GM12891 (cell line): Measurements from ENCODE around the gene CD2.

Experiments
- POLR2A ChIP-seq: IDR thresholded peaks from 2 replicates; pipeline ENCODE4 v1.6.1; 2011; ENCODE audit warnings: low read depth, low read length, control low read depth
- POLR2AphosphoS5 ChIP-seq: IDR thresholded peaks from 2 replicates; pipeline ENCODE4 v1.6.1; 2011; ENCODE audit warnings: low read depth, low read length, control low read depth

DNA sequence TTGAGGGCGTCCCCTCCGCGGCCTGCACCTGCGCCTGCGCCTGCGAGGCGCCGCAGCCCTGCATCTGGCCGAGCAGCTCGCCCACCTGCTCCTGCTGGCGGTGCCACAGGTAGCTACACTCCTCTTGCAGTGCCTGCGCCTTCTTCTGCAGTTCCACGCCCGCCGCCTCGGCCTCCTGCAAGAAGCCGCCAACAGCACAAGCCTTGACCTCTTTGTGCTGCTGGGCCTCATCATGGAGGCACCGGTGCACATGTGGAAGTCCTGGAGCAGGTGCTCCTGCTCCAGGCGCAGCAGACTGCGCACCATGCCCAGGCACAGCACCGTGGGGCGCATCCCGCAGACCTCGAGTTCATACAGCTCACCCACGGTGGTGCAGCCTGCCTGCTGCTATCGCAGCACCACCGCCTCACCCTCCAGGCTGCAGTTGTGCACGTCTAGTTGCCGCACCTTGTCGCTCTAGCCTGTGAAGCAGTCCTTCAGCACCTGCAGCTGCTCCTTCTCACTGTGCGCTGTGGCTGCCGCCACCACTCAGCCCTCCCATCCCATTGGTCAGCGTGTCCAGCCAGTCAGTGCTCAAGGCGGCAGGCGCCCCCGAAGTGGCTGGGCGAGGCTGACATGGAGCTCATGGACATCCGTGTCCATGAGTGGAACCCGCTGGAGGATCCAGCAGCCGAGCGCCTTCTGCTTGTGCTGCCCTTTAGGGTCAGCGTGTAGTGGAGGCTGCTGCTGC, 12.2 kb upstream of the CD2 start:
- TF ChIP-seq POLR2AphosphoS5 = no peak
- no peak for TF ChIP-seq POLR2A
